Measurements from ENCODE around the gene PSTPIP1.

PSTPIP1 gene

DNA sequence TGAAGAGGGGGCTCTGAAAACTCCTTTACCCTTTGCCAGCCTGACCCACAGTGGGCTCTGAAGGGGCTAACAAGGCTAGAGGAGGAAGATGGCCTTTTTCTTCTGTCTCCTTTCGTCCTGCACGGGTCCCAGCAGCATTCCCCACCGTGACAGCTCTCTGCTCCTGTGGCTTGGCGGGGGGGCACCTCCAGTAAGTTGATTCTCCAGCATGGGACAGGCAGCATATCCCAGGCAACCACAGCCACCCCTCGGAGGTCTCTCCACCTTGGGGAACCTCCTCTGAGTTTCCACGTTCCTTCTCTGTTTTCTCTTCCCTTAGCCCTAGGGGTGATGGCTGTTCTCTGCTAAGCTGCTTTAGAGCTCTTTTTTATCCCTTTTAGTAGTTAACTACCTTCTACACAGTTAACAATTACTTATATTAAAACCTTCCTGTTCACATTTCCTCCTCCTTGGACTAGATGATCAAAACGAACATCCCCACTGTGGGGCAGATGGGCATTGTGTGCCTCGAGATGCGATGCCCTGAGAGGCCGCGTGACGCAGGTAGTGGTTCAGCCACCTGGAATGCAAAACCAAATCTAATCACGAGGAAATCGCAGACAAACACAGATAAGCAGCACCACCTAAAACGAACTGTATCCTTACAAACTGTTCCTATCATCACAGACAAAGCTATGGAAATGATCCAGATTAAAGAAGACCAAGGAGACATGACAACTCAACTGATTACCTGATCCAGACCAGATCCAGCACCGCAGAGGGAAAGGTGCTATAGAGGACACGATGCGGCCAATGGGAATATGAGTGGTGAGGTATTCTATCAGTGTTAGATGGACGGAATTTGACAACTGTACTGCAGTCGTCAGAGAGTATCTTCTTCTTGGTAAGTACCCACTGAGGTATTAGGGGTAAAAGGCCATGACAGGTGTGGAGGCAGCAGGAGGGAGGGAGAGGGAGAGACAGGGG is 48.3 kb downstream of the PSTPIP1 start:
- DNase-seq (ENCODE audit: low spot score) = no peak

GRCh38 chr15:77044228-77045042 is 49.5 kb downstream of the PSTPIP1 start:
- DNase-seq (ENCODE audit: low spot score) = peak; percentile 67

- DNase-seq (ENCODE audit: low spot score) = peak; percentile 52
Measured at GRCh38 chr15:77045985-77046384, 51.1 kb downstream of the PSTPIP1 start.

- no peak for DNase-seq (ENCODE audit: low spot score)
Measured at GRCh38 chr15:77046704-77047412, 51.9 kb downstream of the PSTPIP1 start.

DNA sequence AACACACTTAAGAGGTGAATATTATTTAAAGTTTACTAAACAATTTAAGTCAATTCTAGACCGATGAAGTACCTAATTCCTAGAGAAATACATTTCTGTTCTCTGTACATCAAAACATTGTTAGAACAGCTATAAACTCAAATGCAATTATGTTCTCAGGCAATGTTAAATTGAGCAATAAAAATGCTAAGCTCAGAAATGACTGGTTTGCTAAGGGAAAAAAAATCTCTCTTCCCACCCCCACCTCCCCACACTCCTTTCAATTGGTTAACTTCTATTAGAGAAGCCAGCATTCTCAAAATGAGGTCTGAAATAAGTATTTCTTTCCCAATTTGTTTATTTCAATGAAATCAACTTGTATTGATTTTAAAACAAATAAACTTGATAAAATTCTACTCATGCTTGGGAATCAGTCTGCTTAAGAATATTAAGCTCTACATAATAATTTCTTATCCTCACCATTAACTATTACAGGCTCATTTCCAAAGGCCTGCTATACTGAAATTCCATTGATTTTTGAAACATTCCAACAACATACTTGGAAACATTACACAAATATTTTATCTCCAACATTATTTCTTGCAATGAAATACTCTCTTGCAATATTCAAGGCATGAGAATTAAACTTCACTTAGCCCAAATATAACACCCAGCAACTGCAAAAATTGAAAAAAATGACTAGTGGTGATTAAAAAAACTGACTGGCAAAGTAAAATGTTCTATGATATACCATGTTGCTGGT is 53.4 kb downstream of the PSTPIP1 start:
- no peak for DNase-seq (ENCODE audit: low spot score)

- DNase-seq (ENCODE audit: low spot score) = no peak
Measured at GRCh38 chr15:77052556-77052955, 57.6 kb downstream of the PSTPIP1 start.

DNA sequence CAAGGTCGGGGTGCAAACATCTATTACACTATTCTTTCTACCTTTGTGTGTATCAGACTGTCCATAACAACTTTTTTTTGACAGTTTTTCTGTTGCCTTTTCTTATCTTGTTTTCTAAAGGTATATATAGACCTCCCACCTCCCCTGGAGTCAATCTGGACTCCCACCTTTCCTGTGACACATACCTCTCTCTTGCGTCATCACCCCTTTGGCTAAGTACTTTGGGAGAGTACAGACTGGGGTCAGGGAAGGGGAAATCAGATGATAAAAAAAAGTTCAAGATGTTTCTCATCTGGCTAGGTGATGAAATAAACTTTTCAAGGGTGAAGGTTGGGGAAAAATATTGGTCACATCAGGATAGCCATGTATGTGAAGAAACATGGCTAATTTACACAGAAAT is 58.8 kb downstream of the PSTPIP1 start:
- DNase-seq (ENCODE audit: low spot score) = no peak

GRCh38 chr15:77057072-77057471 is 62.1 kb downstream of the PSTPIP1 start:
- DNase-seq (ENCODE audit: low spot score) = no peak

DNA sequence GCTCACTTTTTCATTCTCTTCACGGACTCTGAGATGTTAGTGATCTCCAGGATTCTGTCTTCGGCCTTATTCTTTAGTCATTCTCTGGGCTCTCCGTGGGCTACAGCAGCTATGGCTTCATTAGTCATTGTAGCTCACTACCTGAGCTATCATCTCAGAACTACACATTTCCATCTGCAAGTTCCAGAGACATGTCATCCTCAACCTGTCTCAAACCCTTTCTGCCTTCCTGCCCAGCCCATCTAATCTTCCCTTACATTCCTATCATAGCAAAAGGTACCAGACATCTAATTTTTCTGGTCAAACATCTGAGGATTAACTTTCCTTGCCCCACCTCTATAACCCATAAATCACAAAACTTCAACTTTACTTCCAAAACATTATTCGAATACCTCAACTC is 62.8 kb downstream of the PSTPIP1 start:
- no peak for DNase-seq (ENCODE audit: low spot score)

- no peak for DNase-seq (ENCODE audit: low spot score)
Measured at GRCh38 chr15:77058468-77058867, 63.5 kb downstream of the PSTPIP1 start.

- no peak for DNase-seq (ENCODE audit: low spot score)
Measured at GRCh38 chr15:77059786-77060361, 64.9 kb downstream of the PSTPIP1 start.

DNA sequence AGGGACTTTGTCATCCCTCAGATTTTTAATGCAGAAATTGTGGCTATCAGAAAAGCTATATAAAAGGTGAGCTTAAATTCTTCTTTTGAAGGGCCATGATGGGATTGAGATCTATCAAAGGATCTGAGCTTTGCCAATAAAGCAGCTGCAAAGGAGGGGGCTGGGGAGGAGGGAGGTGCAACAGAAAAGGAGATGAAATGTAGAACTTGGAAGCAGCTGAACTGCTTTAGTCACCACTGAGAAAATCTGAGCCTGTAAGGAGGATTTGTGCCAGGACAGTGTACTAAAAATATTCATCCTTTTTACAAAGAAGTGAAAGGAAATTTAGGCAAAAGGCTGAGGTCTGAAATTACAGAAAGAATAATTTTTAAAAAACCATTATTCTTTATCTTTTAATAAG is 65.6 kb downstream of the PSTPIP1 start:
- peak; percentile 50 for DNase-seq (ENCODE audit: low spot score)

DNA sequence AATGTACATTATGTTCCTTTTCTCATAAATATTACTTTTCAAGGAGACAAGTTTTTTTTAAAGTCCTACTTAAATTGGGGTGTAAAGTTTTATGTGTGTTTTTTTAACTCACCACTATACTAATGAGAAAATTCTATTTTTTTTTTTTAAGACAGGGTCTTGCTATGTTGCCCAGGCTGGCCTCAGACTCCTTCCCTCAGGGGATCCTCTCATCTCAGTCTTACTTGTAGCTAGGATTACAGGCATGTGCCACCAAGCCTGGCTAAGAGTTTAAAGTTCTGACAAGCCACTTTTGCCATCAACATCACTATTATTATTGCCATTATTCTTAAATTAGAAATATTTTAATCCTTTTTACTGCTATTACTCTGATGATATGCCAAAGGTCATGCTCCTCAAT is 68.3 kb downstream of the PSTPIP1 start:
- DNase-seq (ENCODE audit: low spot score) = no peak

DNA sequence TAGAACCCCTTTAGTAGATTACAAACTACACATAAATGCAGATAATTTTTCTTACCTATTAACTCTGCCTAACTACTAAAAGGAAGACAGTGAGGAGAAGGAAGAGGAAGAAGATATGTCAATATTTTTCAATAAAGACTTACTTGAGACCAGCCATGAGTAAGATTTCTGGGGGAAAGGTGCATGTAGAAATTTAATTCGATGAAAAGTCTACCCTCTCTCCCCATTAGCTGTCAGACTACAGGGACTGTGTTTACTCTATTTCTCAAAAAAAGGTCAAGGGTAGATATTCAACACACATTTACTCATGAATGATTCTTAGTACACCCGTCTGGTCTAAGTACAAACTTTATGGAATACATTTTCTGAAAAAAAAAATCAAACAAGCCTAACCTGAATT is 69.1 kb downstream of the PSTPIP1 start:
- DNase-seq (ENCODE audit: low spot score) = no peak

DNA sequence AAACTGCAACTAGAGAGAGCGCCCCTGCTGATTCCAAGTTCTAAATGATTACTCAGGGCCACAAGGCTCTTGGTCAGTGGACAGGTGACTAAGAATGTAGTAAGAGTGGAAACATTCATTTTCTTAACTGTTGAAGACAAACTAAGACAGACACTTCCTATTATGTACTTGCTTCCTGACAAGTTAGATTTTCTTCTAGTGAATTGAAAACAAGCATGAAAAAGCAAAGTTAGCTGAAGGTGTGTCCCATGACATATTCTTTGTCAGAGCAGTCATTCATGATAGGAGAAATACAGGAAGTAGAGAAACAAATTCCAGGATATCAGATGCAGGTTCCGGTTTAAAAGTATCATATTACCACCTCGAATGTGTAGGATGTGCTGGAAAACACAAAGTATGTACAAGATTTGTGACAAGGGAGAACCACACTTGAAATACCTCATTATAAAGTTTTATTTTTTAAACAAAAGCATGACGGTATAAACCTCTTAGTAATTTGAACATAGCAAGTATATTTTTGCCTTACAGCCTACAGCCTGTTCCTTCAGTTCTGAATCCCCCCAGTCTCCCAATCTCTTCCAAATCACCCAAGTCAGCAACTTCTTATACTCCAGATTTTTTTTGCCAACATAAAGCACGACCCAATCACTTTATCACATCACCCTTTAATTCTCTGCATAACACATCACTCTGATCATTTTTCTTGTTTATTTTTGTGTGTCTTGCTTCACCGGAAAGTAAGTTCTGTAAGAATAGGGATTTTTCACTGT is 69.8 kb downstream of the PSTPIP1 start:
- DNase-seq (ENCODE audit: low spot score) = no peak

DNA sequence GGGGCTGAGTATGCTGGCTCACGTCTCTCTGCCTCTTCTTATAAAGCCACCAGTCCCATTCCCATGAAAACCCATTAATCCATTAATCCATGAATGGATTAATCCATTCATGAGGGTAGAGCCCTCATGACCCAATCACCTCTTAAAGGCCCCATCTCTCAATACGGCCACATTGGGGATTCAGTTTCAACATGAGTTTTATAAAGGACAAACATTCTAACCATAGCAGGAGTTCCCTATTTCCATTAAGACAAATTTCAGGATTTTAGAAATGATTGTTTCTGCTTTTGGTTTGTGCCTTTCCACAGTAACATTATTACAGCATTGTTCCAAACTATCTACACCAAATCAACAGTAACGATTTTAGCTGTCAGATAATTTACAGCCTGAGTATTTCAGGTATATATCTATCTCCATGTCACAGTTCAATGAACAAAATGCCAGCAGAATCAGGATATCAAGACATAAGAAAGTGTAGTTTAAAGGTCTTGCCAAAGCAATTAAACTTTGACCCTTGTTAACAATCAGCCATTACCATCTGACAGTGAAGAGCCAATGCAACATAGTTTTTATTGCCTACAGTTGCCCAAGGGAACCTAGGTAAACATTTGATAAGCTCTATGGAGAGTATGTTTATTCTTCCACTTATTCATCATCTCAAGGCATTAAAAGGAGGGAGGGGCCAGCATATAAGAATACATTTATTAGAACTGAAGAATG is 72.2 kb downstream of the PSTPIP1 start:
- no peak for DNase-seq (ENCODE audit: low spot score)

- DNase-seq (ENCODE audit: low spot score) = no peak
Measured at GRCh38 chr15:77067691-77068367, 72.9 kb downstream of the PSTPIP1 start.

DNA sequence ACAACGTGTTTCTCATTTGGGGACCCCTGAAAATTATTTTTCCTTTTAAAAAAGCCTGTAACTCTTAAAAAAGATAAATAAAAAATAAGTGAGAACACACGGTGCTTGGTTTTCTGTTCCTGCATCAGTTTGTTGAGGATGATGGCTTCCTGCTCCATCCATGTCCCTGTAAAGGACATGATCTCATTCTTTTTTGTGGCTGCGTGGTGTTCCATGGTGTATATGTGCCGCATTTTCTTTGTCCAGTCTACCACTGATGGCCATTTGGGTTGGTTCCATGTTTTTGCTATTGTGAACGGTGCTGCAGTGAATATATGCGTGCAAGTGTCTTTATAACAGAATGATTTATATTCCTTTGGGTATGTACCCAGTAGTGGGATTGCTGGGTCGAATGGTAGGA is 73.7 kb downstream of the PSTPIP1 start:
- no peak for DNase-seq (ENCODE audit: low spot score)

- DNase-seq (ENCODE audit: low spot score) = no peak
Measured at GRCh38 chr15:77069521-77070121, 74.7 kb downstream of the PSTPIP1 start.

Data from pons (tissue), 1 donor.